Fibroblast of the aortic adventitia (primary cell): ENCODE data around the gene C1orf159. TPM values are rescaled to one million over a fixed set of nuclear protein-coding genes. Genes with fewer than 3 reads are reported as not detected.

Source experiments
- DNase-seq: peaks from one replicate; pipeline ENCODE4 v3.0.0-alpha.2; 2010; ENCODE audit warnings: low read depth
- H3K4me3 ChIP-seq: 2 replicates; pipeline ENCODE4 v1.5.1; 2011; ENCODE audit warnings: low read depth, mild to moderate bottlenecking, control low read depth, low read length, moderate library complexity
- CTCF ChIP-seq: IDR thresholded peaks from 2 replicates; pipeline ENCODE4 v1.5.1; 2011; ENCODE audit warnings: mild to moderate bottlenecking, low read length, control low read depth, inconsistent platforms; ENCODE audit not compliant: insufficient read depth
- total RNA-seq: library from RNA; depleted of rRNA; stranded (reverse); fragments of >200 nt; gene quantifications from 2 replicates; pipeline ENCODE4 v1.2.3, GENCODE V29; 2012; ENCODE audit warnings: low replicate concordance

C1orf159 gene
- total RNA-seq, 1 donor: 7.7 TPM

- no peak for TF ChIP-seq CTCF
- no peak for DNase-seq
- no peak overlapping the region for H3K4me3 ChIP-seq
These were observed 68.5 kb downstream of the C1orf159 start for GRCh38 chr1:1047407-1047806.

GRCh38 chr1:1046767-1047166 lies 69.1 kb downstream of the C1orf159 start:
- no peak overlapping the region for H3K4me3 ChIP-seq
- TF ChIP-seq CTCF: no peak
- no peak for DNase-seq

DNA sequence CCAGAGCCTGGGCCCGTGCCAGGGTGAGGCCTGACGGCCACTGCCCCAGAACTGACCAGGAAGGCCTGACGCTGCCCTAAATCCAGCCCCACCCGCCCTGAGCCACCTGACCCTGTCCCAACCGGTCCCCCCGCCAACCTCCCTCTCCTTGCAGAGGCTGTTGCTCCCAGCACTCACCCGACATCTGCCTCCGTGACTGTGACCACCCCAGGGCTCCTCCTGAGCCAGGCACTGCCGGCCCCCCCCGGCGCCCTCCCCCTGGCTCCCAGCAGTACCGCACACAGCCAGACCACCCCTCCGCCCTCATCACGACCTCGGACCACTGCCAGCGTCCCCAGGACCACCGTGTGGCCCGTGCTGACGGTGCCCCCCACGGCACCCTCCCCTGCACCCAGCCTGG lies 69.6 kb downstream of the C1orf159 start:
- no peak for TF ChIP-seq CTCF
- no peak for DNase-seq
- H3K4me3 ChIP-seq: no peak overlapping the region

DNA sequence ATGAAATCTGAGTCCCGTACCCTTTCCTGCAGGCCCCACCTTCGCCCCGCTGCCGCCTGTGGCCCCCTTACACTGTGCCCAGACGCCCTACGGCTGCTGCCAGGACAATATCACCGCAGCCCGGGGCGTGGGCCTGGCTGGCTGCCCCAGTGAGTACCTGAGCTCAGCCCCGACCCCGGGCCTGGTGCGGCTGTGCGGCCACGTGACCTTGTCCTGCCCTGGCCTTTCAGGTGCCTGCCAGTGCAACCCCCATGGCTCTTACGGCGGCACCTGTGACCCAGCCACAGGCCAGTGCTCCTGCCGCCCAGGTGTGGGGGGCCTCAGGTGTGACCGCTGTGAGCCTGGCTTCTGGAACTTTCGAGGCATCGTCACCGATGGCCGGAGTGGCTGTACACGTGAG lies 70.8 kb downstream of the C1orf159 start:
- H3K4me3 ChIP-seq: no peak overlapping the region
- DNase-seq: no peak
- no peak for TF ChIP-seq CTCF

- DNase-seq: no peak
- no peak overlapping the region for H3K4me3 ChIP-seq
- TF ChIP-seq CTCF: no peak
These were observed 71.3 kb downstream of the C1orf159 start for GRCh38 chr1:1044455-1045078.

- DNase-seq: no peak
- TF ChIP-seq CTCF: no peak
- H3K4me3 ChIP-seq: no peak overlapping the region
These were observed 72.0 kb downstream of the C1orf159 start for GRCh38 chr1:1043921-1044320.

DNA sequence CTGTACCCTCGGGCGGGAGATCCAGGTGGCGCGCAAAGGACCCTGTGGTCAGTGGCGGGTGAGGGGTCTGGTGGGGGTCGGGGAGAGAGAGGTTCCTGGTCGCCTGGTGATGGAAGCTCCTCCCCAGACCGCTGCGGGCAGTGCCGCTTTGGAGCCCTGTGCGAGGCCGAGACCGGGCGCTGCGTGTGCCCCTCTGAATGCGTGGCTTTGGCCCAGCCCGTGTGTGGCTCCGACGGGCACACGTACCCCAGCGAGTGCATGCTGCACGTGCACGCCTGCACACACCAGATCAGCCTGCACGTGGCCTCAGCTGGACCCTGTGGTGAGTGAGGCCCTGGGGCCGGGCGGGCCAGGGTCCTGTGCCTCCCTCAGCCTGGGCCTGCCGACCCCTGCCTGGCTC lies 72.5 kb downstream of the C1orf159 start:
- no peak overlapping the region for H3K4me3 ChIP-seq
- TF ChIP-seq CTCF: no peak
- DNase-seq: no peak
